GM12872 (cell line): ENCODE measurements around the gene TNNT3.

Source experiments
- CTCF ChIP-seq: IDR thresholded peaks from 3 replicates; pipeline ENCODE4 v1.5.1; 2011; ENCODE audit warnings: low read depth, mild to moderate bottlenecking, low read length, moderate library complexity; ENCODE audit not compliant: insufficient read depth

The TNNT3 gene

GRCh38 chr11:1920909-1921573 is 1.5 kb downstream of the TNNT3 start:
- no peak for TF ChIP-seq CTCF

GRCh38 chr11:1921574-1922141 is 2.2 kb downstream of the TNNT3 start:
- no peak for TF ChIP-seq CTCF

GRCh38 chr11:1922481-1923081 is 3.1 kb downstream of the TNNT3 start:
- TF ChIP-seq CTCF = no peak

GRCh38 chr11:1923201-1923956 is 3.9 kb downstream of the TNNT3 start:
- TF ChIP-seq CTCF = no peak

- no peak for TF ChIP-seq CTCF
Measured at GRCh38 chr11:1924181-1924580, 4.7 kb downstream of the TNNT3 start.

GRCh38 chr11:1924646-1925372 is 5.3 kb downstream of the TNNT3 start:
- TF ChIP-seq CTCF = no peak
